Esophagus muscularis mucosa (tissue), 4 donors: ENCODE results near the gene USHBP1. TPM values are rescaled to one million over a fixed set of nuclear protein-coding genes. Genes with fewer than 3 reads are reported as not detected.

Experiments used
- DNase-seq: peaks from one replicate; pipeline ENCODE4 v3.0.0-alpha.2; 2017; ENCODE audit errors: extremely low spot score
- H3K27ac ChIP-seq, 4 donors: fragments of 200-600 bp; sonication (generic); replicated peaks in 1 of 4; 1 replicate in 3 of 4; 2 replicates in 1 of 4; pipeline ENCODE4 v1.5.1; 2016 to 2019; ENCODE audit warnings: mild to moderate bottlenecking in 1 of 4
- H3K27me3 ChIP-seq, 4 donors: fragments of 200-600 bp; sonication (generic); one replicate each; pipeline versions ENCODE4 v1.5.1 to v1.6.0; 2016 to 2019
- H3K36me3 ChIP-seq, 4 donors: fragments of 200-600 bp; sonication (generic); one replicate each; pipeline ENCODE4 v1.5.1; 2016 to 2019
- H3K4me1 ChIP-seq, 4 donors: fragments of 200-600 bp; sonication (generic); one replicate each; pipeline ENCODE4 v1.5.1; 2016 to 2019
- H3K4me3 ChIP-seq, 4 donors: fragments of 200-600 bp; sonication (generic); 1 replicate in 2 of 4; 2 replicates in 2 of 4; pipeline ENCODE4 v1.5.1; 2016 to 2019; ENCODE audit warnings: mild to moderate bottlenecking in 4 of 4, moderate library complexity in 1 of 4
- H3K9me3 ChIP-seq, 4 donors: fragments of 200-600 bp; sonication (generic); 1 replicate in 3 of 4; 2 replicates in 1 of 4; pipeline ENCODE4 v1.5.1; 2016 to 2019
- CTCF ChIP-seq, 3 experiments: fragments of 200-600 bp in 2 of 3; fragments of 450-650 bp in 1 of 3; sonication (generic) in 2 of 3; IDR thresholded peaks; one replicate each; pipeline ENCODE4 v1.5.1; 2017 to 2019; ENCODE audit warnings: antibody characterized with exemption in 3 of 3, mild to moderate bottlenecking in 2 of 3, moderate library complexity in 1 of 3
- EP300 ChIP-seq: sonication (generic); formaldehyde crosslinking; IDR thresholded peaks from one replicate; pipeline ENCODE4 v1.6.1; 2017; ENCODE audit warnings: antibody characterized with exemption
- POLR2A ChIP-seq: fragments of 450-650 bp; IDR thresholded peaks from one replicate; pipeline ENCODE4 v1.6.1; 2017; ENCODE audit warnings: antibody characterized with exemption, moderate library complexity, mild to moderate bottlenecking, low read depth
- POLR2AphosphoS5 ChIP-seq, 2 donors: sonication (generic); formaldehyde crosslinking; IDR thresholded peaks; one replicate each; pipeline ENCODE4 v1.6.1; 2017; ENCODE audit warnings: antibody characterized with exemption in 2 of 2
- WGBS: methylation state at CpG from one replicate; pipeline ENCODE4 v1.1.5; 2018; 5-methylcytosine and 5-hydroxymethylcytosine counted together
- intact Hi-C: fragments of 100-400 bp; cut with DNase I; formaldehyde crosslinking; loops from one replicate; pipeline ENCODE4 v1.15.1; 2023
- total RNA-seq, 4 donors: library from RNA; depleted of rRNA; stranded (reverse); fragments of >200 nt; gene quantifications; one replicate each; pipeline versions ENCODE4 v1.1.0 to v1.2.1, GENCODE V29; 2016

Gene USHBP1
- total RNA-seq, 4 donors from 2014 or later = 2.2 to 12.0 (median 6.3) TPM

- Histone ChIP-seq H3K36me3 (peaks cover 4 to 36% (median 31%) of the 10 kb centered on the region in 4 donors), H3K4me3 (no peak overlapping the region), H3K27ac (peak overlapping the region in 2 of 4 donors; percentile 16 to 45), H3K9me3 (no peaks in the 10 kb centered on the region), H3K27me3 (no peaks in the 10 kb centered on the region), H3K4me1 (peaks cover 39 to 78% (median 58%) of the 10 kb centered on the region in 4 donors)
- DNase-seq = no peak
- WGBS = 72% methylated on average over 20 of the region's 24 CpGs
- intact Hi-C loops = no loop called here
- TF ChIP-seq EP300 (no peak), CTCF (IDR thresholded peaks at IDR 0.05) (no peak), POLR2AphosphoS5 (IDR thresholded peaks at IDR 0.05) (no peak)
These were observed 24.3 kb downstream of the USHBP1 start for GRCh38 chr19:17240062-17240752.

DNA sequence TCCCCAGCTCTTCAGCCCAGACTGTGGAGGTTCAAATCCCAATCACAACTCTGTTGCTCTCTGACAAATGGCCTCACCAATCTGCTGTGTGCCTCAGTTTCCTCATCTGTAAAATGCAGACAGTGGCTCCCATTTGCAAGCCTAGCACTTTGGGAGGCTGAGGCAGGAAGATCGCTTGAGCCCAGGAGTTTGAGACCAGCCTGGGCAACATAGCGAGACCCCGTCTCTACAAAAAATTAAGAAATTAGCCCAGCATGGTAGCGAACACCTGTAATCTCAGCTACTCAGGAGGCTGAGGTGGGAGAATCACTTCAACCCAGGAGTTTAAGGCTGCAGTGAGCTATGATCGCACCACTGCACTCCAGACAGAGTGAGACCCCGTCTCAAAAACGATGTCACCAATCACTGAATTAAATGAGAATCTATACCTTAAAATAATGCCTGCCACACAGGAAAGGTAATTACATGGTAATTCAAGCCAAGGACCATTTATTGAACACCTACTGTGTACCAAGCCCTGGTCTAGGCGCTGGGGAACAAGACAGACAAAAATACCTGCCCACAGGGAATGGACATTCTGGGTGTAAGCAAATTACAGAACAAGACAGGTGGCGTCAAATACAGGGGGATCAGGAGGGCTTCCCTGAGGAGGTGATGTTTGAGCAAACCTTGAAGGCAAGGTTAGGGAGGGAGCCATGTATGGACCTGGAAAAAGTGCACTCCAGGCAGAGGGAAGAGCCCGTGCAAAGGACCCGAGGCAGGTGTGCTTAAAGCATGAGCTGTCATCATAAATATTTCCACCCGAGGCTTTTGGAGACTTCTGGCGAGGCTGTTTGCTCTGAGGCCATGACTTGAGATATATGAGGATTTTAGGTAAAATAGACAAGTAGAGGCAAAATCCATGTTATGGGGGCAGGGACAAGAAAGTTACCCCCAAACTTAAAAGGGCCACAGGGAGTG, 26.5 kb downstream of the USHBP1 start:
- no peak for DNase-seq
- peaks cover 4 to 48% (median 41%) of the 10 kb centered on the region in 4 donors for H3K36me3 ChIP-seq
- TF ChIP-seq POLR2A = no peak
- no peak for TF ChIP-seq EP300
- no peak for TF ChIP-seq CTCF (IDR thresholded peaks at IDR 0.05)
- TF ChIP-seq POLR2AphosphoS5 (IDR thresholded peaks at IDR 0.05) = no peak
- no peaks in the 10 kb centered on the region for H3K9me3 ChIP-seq
- H3K4me3 ChIP-seq = no peak overlapping the region
- H3K4me1 ChIP-seq = peaks cover 42 to 72% (median 56%) of the 10 kb centered on the region in 4 donors
- 90% methylated on average over 13 of the region's 13 CpGs for WGBS
- no peak overlapping the region for H3K27ac ChIP-seq
- intact Hi-C loops = no loop called here
- H3K27me3 ChIP-seq = no peaks in the 10 kb centered on the region

DNA sequence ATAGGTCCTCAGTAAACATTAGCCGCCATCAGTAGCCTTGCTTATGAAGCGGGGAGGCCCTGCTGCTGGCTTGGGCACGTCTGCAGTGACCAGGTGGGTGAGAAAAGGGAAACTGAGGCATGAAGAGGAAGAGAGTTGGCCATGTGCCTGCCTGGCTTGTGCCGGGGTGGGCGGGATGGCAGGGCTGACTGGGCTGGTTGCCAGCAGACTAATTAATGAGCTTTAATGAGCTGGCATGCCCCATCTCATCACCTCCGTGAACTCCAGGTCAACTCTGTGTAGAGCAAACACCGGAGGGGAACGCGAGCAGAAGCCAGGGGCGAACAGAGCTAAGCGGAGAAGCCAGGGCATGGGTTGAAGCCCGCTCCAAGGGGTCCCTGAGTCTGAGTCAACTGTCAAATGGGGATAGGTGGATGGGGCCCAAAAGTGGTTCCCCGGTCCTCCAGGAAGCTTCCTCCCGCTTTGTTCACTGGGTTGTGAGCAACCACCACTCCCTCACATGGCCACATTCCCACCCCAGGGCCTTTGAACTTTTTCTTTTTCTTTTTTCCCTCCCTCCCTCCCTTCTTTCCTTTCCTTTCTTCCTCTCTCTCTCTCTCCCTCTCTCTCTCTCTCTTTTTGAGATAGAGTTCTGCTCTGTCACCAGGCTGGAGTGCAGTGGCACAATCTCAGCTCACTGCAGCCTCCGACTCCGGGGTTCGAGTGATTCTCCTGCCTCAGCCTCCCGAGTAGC, 27.6 kb downstream of the USHBP1 start:
- DNase-seq = no peak
- Histone ChIP-seq H3K27me3 (no peaks in the 10 kb centered on the region), H3K4me3 (peak overlapping the region in 1 of 4 donors; percentile 61), H3K36me3 (peaks cover 11 to 58% (median 52%) of the 10 kb centered on the region in 4 donors), H3K27ac (peak overlapping the region; percentile 77 to 87 (median 78)), H3K4me1 (peaks cover 32 to 62% (median 45%) of the 10 kb centered on the region in 4 donors), H3K9me3 (no peaks in the 10 kb centered on the region)
- TF ChIP-seq POLR2AphosphoS5 (IDR thresholded peaks at IDR 0.05) = no peak
- no peak for TF ChIP-seq POLR2A
- 79% methylated on average over 18 of the region's 18 CpGs for WGBS
- intact Hi-C loops = no loop called here

GRCh38 chr19:17235971-17236777, 28.4 kb downstream of the USHBP1 start:
- Histone ChIP-seq H3K36me3 (peaks cover 17 to 66% (median 59%) of the 10 kb centered on the region in 4 donors), H3K27ac (peak overlapping the region; percentile 77 to 87 (median 78)), H3K4me1 (peaks cover 24 to 54% (median 37%) of the 10 kb centered on the region in 4 donors), H3K27me3 (no peaks in the 10 kb centered on the region), H3K4me3 (peak overlapping the region; percentile 55 to 61 (median 58)), H3K9me3 (no peaks in the 10 kb centered on the region)
- intact Hi-C loops = no loop called here
- WGBS = 8% methylated on average over 19 of the region's 27 CpGs
- TF ChIP-seq POLR2A (no peak), EP300 (no peak), CTCF (IDR thresholded peaks at IDR 0.05) (no peak), POLR2AphosphoS5 (IDR thresholded peaks at IDR 0.05) (no peak)
- DNase-seq = no peak
